ENCODE measurements around the gene KRTAP10-10. TPM values are rescaled to one million over a fixed set of nuclear protein-coding genes. Genes with fewer than 3 reads are reported as not detected.

The KRTAP10-10 gene
- total and polyA plus RNA-seq, 2 experiments from 2014 or later: not detected

DNA sequence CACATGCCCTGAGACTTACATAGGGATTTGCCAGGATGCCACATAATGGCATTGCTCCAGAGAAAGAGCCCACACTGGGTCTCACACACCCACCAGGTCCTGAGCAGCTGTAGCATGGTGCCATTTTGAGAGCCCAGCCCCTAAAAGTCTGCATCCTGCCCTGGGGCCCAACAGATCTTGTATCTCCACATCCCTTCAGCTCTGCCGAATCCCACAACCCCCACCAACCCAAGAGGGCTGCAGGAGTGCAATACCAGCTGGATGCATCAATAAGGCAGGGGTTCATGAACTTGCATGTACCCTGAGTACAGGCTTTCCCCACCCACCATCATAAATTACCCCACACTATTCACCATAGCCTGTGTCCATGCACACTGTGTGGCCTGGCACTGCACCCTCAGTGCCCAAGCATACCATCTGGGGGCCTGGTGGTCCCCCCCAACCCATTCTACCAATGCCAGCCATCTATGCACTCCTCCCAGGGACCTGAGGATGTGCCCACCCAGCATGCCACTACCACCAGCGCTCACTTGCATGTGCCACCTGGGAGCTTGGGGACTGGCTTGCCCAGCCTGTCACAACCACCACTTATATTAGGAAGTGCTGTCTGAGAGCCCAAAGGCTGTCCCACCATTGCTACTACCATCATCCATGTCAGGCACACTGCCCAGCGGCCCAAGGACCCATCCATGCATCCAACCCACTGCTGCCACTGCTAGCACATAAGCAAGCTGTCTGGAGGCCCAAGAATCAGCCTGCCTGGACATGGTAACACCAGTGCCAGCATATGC is 33.7 kb downstream of the KRTAP10-10 start:
- 82% methylated on average over 3 of the region's 3 CpGs for WGBS (ENCODE audit: low lambda C conversion rate, missing lambda C conversion rate)
- no peak for DNase-seq (ENCODE audit: low spot score)

DNA sequence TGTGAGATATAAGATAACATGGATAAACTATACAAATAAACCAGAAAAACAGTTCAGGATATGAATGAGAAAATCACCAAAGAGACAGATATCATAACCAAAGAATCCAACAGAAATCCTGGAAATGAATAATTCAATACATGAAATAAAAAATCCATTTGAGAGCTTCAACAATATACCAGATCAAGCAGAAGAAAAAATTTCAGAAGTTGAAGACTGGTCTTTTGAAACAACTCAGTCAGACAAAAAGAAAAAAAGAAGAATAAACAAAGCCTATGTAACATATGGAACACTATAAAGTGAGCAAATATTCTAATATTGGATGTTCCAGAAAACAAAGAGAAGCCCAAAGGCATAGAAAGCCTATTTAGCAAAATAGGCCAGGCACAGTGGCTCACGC is 34.8 kb downstream of the KRTAP10-10 start:
- no peak overlapping the region for H2AFZ ChIP-seq
- no peak overlapping the region for H3K4me3 ChIP-seq
- H3K4me1 ChIP-seq (ENCODE audit: insufficient read depth): no peaks in the 10 kb centered on the region
- TF ChIP-seq EZH2 (IDR thresholded peaks at IDR 0.05; ENCODE audit: borderline replicate concordance): no peak
- no peak overlapping the region for H3K27ac ChIP-seq
- no peaks in the 10 kb centered on the region for H3K36me3 ChIP-seq (replicated peaks; ENCODE audit: insufficient read depth, low read depth)
- no peaks in the 10 kb centered on the region for H3K9me2 ChIP-seq (replicated peaks; ENCODE audit: insufficient read depth)
- H3K79me2 ChIP-seq: no peaks in the 10 kb centered on the region
- H4K20me1 ChIP-seq (ENCODE audit: insufficient read depth, poor library complexity, severe bottlenecking): no peaks in the 10 kb centered on the region
- H3K4me2 ChIP-seq: no peak overlapping the region
- no peaks in the 10 kb centered on the region for H3K27me3 ChIP-seq
- WGBS (ENCODE audit: low lambda C conversion rate, missing lambda C conversion rate): 89% methylated on average over 1 of the region's 1 CpG
- DNase-seq (ENCODE audit: low spot score): no peak
- H3K9me3 ChIP-seq (ENCODE audit: low read depth): peaks cover 4% of the 10 kb centered on the region

More for the DNA sequence above, 33.7 kb downstream of the KRTAP10-10 start:
- Histone ChIP-seq H4K20me1 (ENCODE audit: insufficient read depth, poor library complexity, severe bottlenecking) (no peaks in the 10 kb centered on the region), H3K79me2 (no peaks in the 10 kb centered on the region), H3K27me3 (no peaks in the 10 kb centered on the region), H3K9me2 (replicated peaks; ENCODE audit: insufficient read depth) (no peaks in the 10 kb centered on the region), H3K36me3 (replicated peaks; ENCODE audit: insufficient read depth, low read depth) (no peaks in the 10 kb centered on the region), H3K9me3 (ENCODE audit: low read depth) (peaks cover 4% of the 10 kb centered on the region), H3K4me3 (no peak overlapping the region), H2AFZ (no peak overlapping the region), H3K4me2 (no peak overlapping the region), H3K27ac (no peak overlapping the region), H3K4me1 (ENCODE audit: insufficient read depth) (no peaks in the 10 kb centered on the region)
- TF ChIP-seq, protein P1, sequence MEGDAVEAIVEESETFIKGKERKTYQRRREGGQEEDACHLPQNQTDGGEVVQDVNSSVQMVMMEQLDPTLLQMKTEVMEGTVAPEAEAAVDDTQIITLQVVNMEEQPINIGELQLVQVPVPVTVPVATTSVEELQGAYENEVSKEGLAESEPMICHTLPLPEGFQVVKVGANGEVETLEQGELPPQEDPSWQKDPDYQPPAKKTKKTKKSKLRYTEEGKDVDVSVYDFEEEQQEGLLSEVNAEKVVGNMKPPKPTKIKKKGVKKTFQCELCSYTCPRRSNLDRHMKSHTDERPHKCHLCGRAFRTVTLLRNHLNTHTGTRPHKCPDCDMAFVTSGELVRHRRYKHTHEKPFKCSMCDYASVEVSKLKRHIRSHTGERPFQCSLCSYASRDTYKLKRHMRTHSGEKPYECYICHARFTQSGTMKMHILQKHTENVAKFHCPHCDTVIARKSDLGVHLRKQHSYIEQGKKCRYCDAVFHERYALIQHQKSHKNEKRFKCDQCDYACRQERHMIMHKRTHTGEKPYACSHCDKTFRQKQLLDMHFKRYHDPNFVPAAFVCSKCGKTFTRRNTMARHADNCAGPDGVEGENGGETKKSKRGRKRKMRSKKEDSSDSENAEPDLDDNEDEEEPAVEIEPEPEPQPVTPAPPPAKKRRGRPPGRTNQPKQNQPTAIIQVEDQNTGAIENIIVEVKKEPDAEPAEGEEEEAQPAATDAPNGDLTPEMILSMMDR (IDR thresholded peaks at IDR 0.05; ENCODE audit: poor library complexity): no peak
- no peak for TF ChIP-seq EZH2 (IDR thresholded peaks at IDR 0.05; ENCODE audit: borderline replicate concordance)

DNA sequence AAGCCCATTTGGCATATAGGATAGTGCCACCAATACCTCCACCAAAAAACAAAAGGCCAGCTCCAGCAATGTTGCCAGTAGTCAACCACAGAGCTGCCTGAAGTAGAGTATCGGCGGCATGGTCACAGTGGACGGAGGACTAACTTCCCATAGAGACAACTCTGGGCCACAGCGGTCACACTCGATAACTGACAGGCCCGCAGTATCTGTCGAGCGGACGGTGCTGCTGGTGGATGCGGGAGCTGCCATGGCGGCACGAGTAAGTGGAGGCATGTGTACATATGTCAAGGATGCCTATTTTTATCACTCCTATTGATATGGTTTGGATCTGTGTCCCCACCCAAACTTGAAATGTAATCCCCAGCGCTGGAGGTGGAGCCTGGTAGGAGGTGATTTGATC is 40.7 kb downstream of the KRTAP10-10 start:
- Histone ChIP-seq H2AFZ (no peak overlapping the region), H3K4me2 (no peak overlapping the region), H3K4me3 (no peak overlapping the region), H3K4me1 (ENCODE audit: insufficient read depth) (no peaks in the 10 kb centered on the region), H3K79me2 (no peaks in the 10 kb centered on the region), H3K27ac (no peak overlapping the region), H3K9me3 (ENCODE audit: low read depth) (no peaks in the 10 kb centered on the region), H3K27me3 (no peaks in the 10 kb centered on the region), H4K20me1 (ENCODE audit: insufficient read depth, poor library complexity, severe bottlenecking) (no peaks in the 10 kb centered on the region), H3K9me2 (replicated peaks; ENCODE audit: insufficient read depth) (no peaks in the 10 kb centered on the region), H3K36me3 (replicated peaks; ENCODE audit: insufficient read depth, low read depth) (no peaks in the 10 kb centered on the region)
- DNase-seq (ENCODE audit: low spot score): no peak
- TF ChIP-seq, protein P1 (IDR thresholded peaks at IDR 0.05; ENCODE audit: poor library complexity): no peak
- TF ChIP-seq EZH2phosphoT487 (IDR thresholded peaks at IDR 0.05; ENCODE audit: low read depth, severe bottlenecking, unreplicated experiment) (no peak), EZH2 (IDR thresholded peaks at IDR 0.05; ENCODE audit: borderline replicate concordance) (no peak)
- 95% methylated on average over 13 of the region's 13 CpGs for WGBS (ENCODE audit: low lambda C conversion rate, missing lambda C conversion rate)

DNA sequence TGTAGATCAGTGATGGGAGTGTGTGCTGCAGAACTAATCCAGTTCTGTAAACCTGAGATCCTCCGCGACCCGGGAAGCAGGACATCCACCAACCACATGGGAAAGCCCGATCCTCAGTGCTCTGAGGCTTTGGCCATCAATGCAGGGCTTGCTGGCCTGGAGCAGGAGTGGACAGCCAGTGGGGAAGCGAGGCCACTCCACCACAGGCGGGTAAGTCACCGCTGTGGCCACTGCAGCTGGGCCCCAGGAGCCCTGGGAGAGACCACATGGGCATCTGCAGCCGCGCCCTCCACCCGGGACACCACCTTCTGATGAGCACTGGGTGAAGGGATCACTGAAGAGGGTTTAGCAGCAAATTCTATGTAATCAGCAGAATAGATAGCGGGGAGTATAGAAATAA is 44.0 kb downstream of the KRTAP10-10 start:
- H3K79me2 ChIP-seq: no peaks in the 10 kb centered on the region
- WGBS (ENCODE audit: low lambda C conversion rate, missing lambda C conversion rate): 86% methylated on average over 11 of the region's 11 CpGs
- no peaks in the 10 kb centered on the region for H3K27me3 ChIP-seq
- no peaks in the 10 kb centered on the region for H3K9me2 ChIP-seq (replicated peaks; ENCODE audit: insufficient read depth)
- no peak for DNase-seq (ENCODE audit: low spot score)
- H3K4me3 ChIP-seq: no peak overlapping the region
- no peaks in the 10 kb centered on the region for H3K9me3 ChIP-seq (ENCODE audit: low read depth)
- H4K20me1 ChIP-seq (ENCODE audit: insufficient read depth, poor library complexity, severe bottlenecking): no peaks in the 10 kb centered on the region
- no peak overlapping the region for H3K27ac ChIP-seq
- no peak overlapping the region for H2AFZ ChIP-seq
- no peaks in the 10 kb centered on the region for H3K36me3 ChIP-seq (replicated peaks; ENCODE audit: insufficient read depth, low read depth)
- H3K4me2 ChIP-seq: no peak overlapping the region
- H3K4me1 ChIP-seq (ENCODE audit: insufficient read depth): no peaks in the 10 kb centered on the region
- TF ChIP-seq EZH2phosphoT487 (IDR thresholded peaks at IDR 0.05; ENCODE audit: low read depth, severe bottlenecking, unreplicated experiment) (no peak), EZH2 (IDR thresholded peaks at IDR 0.05; ENCODE audit: borderline replicate concordance) (no peak)
- TF ChIP-seq, protein P1 (IDR thresholded peaks at IDR 0.05; ENCODE audit: poor library complexity): no peak

All from hepatocyte (in vitro differentiated cells).